NOMO-1 (cell line): ENCODE measurements around the gene SOCS1.
"Not testable (repeated sequence)": the region's sequence is repeated elsewhere in the genome, so short reads cannot be mapped to it uniquely, and the experiment has no call there.

Source experiments
- DNase-seq, 2 experiments: peaks; one replicate each; lab custom pipeline; 2025; ENCODE audit not compliant: unreplicated experiment in 2 of 2; lab: John Stamatoyannopoulos, UW

Gene SOCS1

GRCh38 chr16:11255737-11256660 is at the start of gene SOCS1:
SOCS1 (minus strand) TSS chr16:11256204; CDS start chr16:11255478, 726 bp downstream.
- DNase-seq: peak; percentile 78 to 88

DNA sequence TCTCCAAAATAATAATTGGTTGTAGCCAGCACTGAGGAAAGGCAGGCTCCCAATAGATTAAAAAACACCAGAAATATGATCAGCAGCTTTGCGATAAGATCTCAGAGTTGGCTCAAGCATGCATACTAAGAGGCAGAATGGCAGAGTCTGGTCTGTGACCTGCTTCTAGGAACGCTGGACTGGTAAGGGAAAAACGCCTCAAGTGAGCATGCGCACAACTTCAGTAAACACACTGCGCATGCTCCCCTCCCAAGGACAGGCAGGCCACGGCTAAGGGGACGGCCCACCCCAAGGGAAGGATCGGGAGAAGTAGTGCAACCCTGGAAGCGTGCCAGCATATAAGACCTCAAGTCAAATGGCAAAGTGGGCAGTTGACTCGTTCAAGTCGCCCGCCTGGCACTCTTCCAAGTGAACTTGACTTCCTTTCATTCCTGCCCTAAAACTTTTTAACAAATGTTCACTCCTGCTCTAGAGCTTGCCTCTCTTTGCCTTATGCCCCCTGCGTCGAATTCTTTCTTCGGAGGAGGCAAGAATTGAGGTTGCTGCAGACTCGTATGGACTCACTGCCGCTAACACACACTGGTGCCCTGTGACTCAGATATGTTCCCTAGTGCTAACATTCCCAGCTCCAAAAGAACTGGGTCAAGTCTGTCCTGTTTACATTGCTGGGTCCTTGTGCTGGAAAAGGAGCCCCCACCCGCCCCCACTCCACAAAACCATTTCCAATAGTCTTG is 47.6 kb upstream of the SOCS1 start:
- DNase-seq: no peak

- DNase-seq: no peak
These were observed 47.0 kb upstream of the SOCS1 start for GRCh38 chr16:11302977-11303376.

DNA sequence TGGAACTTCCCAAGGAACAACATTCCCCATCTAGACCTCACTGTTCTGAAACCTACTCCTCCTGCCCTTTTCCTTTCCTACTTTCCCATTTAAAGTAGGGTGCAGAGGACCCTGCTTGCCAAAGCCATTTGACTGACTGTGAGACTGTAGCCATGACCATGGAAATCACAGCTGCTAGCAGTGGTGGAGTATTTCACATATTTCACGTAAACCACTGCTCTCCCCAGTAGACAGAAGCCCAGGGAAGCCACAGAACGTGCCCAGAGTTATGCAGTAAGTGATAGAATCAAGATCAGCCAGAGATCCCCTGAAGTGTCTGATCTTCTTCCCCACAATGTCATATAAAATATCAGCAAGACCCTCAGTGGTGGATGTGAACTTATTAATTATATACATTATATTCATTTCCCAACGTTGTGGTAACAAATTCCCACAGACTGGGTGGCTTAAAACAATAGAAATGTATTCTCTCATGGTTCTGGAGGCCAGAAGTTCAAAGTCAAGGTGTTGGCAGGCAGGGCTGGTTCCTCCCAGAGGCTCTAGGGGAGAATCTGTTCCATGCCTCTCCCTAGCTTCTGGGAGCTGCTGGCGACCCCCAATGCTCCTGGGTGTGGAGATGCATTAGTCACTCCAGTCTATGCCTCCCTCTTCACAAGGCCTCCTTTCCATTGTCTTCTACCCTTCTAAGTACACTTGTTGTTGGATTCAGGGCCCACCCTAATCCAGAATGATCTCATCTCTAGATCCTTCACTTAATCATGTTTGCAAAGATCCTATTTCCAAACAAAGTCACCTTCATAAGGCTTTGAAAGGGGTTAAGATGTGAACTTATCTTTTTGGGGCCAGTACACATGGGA is 45.9 kb upstream of the SOCS1 start:
- DNase-seq: no peak

GRCh38 chr16:11300560-11300892 is 44.5 kb upstream of the SOCS1 start:
- DNase-seq: no peak

- DNase-seq: no peak
These were observed 44.0 kb upstream of the SOCS1 start for GRCh38 chr16:11299865-11300559.

DNA sequence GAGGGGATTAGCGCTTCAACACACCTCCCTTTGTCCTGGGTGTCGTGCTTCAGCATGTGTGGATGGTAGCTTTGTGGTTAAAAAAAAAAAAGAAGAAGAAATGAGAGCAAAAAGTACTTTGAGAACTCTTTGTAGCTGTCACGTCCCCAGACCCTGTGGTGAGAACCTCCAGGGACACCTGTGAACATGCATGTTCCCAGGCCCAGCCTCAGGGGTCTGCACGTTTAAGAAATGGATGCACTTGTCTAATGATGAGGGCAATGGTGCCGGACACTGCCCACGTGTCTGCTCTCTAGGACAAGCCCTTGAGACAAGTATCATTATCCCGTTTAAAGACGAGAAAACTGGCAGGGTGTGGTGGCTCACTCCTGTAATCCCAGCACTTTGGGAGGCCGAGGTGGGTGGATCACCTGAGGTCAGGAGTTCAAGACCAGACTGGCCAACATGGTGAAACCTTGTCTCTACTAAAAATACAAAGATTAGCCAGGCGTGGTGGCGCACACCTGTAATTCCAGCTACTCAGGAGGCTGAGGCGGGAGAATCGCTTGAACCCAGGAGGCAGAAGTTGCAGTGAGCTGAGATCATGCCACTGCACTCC is 43.0 kb upstream of the SOCS1 start:
- DNase-seq: not testable (repeated sequence)

DNA sequence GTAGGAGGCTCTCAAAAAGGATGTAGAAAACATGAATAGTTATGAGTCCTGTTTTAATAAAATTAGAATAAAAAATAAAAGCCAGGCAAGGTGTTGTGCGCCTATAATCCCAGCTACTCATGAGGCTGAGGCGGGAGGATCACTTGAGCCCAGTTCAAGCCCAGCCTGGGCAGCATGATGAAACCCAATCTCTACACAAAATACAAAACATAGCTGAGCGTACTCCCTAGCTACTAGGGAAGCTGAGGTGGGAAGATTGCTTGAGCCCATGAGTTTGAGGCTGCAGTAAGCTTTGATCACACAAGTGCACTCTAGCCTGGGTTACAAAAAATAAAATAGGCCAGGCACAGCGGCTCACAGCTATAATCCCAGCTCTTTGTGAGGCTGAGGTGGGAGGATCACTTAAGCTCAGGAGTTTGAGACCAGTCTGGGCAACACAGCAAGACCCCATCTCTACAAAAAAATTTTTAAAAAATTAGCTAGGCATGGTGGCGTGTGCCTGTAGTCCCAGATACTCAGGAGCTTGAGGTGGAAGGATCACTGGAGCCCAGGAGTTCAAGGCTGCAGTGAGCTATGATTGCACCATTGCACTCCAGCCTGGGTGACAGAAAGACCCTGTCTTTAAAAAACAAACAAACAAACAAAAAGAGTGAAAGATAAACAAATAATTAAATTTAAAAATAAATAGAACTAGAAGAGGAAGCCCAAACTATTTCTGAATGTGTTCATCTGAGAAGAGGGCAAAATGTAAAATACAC is 42.3 kb upstream of the SOCS1 start:
- DNase-seq: no peak

- peak; percentile 66 to 79 for DNase-seq
These were observed 41.6 kb upstream of the SOCS1 start for GRCh38 chr16:11297492-11298142.

DNA sequence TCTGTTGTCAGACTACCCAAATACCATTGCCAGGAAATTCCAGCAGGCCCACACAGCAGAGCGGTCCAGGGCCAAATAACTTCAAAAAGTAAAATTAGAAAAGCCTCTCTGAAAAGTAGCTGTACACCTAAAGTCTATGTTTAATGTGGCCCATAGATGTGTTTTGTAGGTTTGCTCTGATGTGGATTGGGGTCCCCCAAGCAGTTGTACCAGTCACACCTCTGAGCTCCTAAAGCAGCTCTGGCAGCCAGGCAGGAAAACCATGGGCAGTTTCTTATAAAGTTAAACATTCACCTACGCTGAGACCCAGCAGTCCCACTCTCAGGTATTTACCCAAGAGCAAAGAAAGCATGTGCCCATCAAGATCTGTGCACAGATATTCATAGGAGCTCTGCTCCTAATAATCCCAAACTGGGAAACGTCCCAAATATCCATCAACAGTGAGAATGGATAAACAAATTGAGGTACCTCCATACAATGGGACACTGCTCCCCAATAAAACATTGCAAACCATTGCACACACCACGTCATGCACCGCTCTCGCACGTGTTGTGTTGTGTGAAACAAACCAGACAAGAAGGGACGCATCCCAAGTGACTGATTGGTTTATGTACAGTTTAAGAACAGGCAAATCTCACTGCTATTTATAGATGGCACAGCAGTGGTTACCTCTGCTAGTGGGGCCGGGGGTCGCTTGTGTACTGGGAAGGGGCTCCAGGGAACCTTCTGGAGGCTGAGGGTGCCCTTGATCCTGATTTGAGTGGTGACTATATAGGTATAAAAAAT is 40.9 kb upstream of the SOCS1 start:
- DNase-seq: no peak

DNA sequence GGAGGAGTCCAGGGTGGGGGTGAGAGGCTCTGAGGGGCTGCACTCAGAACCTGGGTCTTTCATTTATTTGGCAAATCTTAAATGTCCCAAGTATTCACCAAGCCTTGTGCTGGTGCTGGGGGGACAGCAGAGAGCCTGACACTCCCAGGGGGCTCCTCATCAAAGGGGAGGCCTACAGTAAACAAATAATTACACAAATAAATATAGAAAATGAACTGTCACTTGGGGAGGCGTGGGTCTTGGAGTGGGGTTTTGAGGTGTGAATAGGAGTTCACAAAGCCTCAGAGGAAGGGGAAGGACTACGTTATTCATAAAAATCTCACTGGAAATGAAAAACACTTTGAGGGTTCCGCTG is 40.3 kb upstream of the SOCS1 start:
- DNase-seq: no peak

- DNase-seq: no peak
These were observed 39.7 kb upstream of the SOCS1 start for GRCh38 chr16:11295672-11296071.

DNA sequence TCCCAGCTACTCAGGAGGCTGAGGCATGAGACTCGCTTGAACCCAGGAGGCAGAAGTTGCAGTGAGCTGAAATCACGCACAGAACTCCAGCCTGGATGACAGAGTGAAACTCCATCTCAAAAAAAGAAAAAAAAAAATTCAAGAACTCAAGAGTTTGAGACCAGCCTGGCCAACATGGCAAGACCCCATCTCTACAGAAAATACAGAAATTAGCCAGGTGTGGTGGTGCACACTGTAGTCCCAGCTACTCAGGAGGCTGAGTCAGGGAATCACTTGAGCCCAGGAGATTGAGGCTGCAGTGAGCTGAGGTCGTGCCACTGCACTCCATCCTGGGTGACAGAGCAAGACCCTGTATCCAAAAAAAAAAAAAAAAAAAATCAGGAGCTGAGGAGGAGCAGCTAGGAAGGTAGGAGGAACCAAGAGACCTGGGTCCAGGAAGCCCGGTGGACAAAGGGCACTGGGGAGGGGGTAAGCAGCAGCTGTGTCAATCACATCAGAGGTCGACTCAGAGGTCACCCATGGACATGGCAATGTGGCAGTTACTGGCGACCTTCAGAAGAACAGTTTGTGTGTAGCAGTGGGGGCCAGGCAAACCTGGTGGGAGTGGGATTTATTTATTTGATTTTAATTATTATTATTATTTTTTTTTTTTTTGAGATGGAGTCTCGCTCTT is 36.2 kb upstream of the SOCS1 start:
- DNase-seq: no peak

DNA sequence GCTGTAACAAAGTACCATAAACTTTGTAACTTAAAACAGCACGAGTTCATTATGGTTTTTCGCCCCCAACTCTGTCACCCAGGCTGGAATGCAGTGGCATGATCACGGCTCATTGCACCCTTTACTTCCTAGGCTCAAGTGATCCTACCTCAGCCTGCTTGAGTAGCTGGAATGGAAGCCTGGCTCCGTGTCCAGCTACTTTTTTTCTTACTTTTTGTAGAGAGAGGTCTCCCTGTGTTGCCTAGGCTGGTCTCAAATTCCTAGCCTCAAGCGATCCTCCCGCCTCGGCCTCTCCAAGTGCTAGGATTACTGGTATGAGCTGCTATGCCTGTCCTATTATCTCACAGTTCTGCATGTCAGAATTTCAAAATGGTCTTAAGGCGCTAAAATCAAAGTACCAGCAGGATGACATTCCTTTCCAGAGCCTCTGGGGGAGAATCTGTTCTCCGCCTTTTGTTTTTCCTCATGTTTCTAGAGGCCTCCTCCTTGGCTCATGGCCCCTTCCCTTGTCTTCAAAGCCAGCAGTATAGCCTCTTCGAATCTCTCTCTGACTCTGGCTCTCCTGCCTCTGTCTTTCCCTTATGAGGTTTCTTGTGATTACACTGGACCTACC is 35.2 kb upstream of the SOCS1 start:
- DNase-seq: no peak

DNA sequence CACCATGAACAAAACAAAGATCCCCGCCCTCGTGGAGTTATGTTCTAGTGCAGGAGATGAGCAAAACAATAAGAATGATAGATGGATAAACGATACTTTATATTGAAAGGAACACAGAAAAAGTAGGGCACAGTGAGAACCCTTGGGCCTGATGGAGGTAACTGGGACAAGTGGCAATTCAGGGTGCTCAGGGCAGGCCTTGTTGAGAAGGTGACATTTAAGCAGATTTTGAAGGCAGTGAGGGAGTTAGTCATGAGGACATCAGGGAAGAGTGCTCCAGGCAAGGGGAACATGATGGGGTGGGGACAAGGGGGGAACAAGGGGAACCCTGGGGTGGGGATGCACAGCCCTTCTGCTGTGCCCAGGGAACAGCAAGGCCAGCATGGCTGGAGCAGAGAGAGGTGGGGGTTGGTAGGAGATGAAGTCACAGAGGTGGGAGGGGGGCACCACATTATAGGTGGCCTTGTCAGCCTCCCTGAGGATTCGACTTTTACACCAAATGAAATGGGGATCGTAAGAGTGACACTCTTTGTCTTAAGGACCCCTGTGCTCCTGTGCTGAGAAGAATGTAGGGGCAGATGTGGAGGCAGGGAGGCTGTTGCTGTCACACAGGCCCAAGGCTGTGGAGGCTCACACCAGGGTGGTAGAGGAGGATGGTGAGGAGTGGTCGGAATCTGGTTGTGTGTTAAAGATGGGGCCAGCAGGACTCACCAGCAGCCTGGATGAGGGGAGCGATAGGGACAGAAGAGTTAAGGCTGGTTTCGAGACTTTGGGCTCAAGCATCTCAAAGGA is 34.3 kb upstream of the SOCS1 start:
- no peak for DNase-seq

DNA sequence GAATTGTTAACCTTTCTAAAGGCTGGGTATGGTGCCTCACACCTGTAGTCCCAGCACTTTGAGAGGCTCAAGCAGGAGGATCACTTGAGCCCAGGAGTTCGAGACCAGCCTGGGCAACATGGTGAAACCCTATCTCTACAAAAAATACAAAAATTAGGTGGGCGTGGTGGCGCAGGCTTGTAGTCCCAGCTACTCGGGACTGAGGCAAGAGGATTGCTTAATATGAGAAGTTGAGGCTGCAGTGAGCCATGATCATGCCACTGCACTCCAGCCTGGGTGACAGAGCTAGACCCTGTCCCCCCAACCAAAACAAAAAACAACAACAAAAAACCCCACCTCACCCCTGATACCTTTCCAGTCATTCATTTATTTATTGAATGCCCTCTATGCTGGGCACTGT is 33.7 kb upstream of the SOCS1 start:
- not testable (repeated sequence) for DNase-seq
